Mammary epithelial cell (primary cell): ENCODE measurements around the gene TBC1D26.
"Not testable (repeated sequence)": the region's sequence is repeated elsewhere in the genome, so short reads cannot be mapped to it uniquely, and the experiment has no call there.

Experiments used
- EZH2 ChIP-seq: IDR thresholded peaks from 2 replicates; pipeline ENCODE4 v1.6.1; 2012; ENCODE audit warnings: low read length, inconsistent platforms, borderline replicate concordance
- TF ChIP-seq, protein P1 (sequence below), 2 donors: IDR thresholded peaks in 1 of 2; conservative IDR thresholded peaks in 1 of 2; 2 replicates each; pipeline ENCODE4 v1.5.1; 2011 to 2012; ENCODE audit warnings: inconsistent platforms in 2 of 2, low read length in 2 of 2, mild to moderate bottlenecking in 2 of 2, control low read depth in 1 of 2, low read depth in 1 of 2; ENCODE audit not compliant: insufficient read depth in 1 of 2; ENCODE audit errors: extremely low read depth in 1 of 2

DNA sequence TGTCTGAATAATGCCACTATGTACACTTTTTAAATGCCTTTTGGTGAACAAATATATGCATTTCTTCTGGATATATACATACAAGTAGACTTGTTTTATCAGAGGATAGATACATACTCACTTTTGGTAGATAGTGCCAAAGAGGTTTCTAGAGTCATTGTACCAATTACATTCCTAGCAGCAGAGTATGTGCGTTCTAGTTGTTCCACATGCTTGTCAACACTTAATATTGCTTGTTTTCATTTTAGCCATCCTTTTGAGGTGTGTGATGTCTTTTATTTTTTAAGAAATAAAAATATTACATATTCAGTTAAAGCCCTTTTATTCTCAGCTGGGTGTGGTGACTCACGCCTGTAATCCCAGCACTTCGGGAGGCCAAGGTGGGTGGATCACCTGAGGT, 23.2 kb upstream of the TBC1D26 start:
- TF ChIP-seq, protein P1, sequence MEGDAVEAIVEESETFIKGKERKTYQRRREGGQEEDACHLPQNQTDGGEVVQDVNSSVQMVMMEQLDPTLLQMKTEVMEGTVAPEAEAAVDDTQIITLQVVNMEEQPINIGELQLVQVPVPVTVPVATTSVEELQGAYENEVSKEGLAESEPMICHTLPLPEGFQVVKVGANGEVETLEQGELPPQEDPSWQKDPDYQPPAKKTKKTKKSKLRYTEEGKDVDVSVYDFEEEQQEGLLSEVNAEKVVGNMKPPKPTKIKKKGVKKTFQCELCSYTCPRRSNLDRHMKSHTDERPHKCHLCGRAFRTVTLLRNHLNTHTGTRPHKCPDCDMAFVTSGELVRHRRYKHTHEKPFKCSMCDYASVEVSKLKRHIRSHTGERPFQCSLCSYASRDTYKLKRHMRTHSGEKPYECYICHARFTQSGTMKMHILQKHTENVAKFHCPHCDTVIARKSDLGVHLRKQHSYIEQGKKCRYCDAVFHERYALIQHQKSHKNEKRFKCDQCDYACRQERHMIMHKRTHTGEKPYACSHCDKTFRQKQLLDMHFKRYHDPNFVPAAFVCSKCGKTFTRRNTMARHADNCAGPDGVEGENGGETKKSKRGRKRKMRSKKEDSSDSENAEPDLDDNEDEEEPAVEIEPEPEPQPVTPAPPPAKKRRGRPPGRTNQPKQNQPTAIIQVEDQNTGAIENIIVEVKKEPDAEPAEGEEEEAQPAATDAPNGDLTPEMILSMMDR (conservative IDR thresholded peaks at IDR 0.05 in 1 of 2, IDR thresholded peaks at IDR 0.05 in 1 of 2; ENCODE audit: extremely low read depth in 1 of 2, insufficient read depth in 1 of 2, low read depth in 1 of 2, low read length in 2 of 2) = not testable (repeated sequence)
- not testable (repeated sequence) for TF ChIP-seq EZH2
